ENCODE results near the gene CSK.

Gene CSK

GRCh38 chr15:74784426-74785193, 2.7 kb downstream of the CSK start:
- TF ChIP-seq, protein P1, sequence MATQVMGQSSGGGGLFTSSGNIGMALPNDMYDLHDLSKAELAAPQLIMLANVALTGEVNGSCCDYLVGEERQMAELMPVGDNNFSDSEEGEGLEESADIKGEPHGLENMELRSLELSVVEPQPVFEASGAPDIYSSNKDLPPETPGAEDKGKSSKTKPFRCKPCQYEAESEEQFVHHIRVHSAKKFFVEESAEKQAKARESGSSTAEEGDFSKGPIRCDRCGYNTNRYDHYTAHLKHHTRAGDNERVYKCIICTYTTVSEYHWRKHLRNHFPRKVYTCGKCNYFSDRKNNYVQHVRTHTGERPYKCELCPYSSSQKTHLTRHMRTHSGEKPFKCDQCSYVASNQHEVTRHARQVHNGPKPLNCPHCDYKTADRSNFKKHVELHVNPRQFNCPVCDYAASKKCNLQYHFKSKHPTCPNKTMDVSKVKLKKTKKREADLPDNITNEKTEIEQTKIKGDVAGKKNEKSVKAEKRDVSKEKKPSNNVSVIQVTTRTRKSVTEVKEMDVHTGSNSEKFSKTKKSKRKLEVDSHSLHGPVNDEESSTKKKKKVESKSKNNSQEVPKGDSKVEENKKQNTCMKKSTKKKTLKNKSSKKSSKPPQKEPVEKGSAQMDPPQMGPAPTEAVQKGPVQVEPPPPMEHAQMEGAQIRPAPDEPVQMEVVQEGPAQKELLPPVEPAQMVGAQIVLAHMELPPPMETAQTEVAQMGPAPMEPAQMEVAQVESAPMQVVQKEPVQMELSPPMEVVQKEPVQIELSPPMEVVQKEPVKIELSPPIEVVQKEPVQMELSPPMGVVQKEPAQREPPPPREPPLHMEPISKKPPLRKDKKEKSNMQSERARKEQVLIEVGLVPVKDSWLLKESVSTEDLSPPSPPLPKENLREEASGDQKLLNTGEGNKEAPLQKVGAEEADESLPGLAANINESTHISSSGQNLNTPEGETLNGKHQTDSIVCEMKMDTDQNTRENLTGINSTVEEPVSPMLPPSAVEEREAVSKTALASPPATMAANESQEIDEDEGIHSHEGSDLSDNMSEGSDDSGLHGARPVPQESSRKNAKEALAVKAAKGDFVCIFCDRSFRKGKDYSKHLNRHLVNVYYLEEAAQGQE (IDR thresholded peaks at IDR 0.05; ENCODE audit: insufficient read depth in 1 of 2, low read depth in 2 of 2, low read length in 2 of 2) = no peak
- TF ChIP-seq SIN3A (IDR thresholded peaks at IDR 0.05; ENCODE audit: borderline replicate concordance, insufficient read depth, low read length) (no peak), POLR2AphosphoS5 (IDR thresholded peaks at IDR 0.05; ENCODE audit: low read depth, low read length) (no peak), TAF1 (IDR thresholded peaks at IDR 0.05; ENCODE audit: borderline replicate concordance, insufficient read depth, low read length) (no peak), FOXP2 (optimal IDR thresholded peaks at IDR 0.05; ENCODE audit: borderline replicate concordance, extremely low read depth, extremely low read length, insufficient read depth) (no peak)

DNA sequence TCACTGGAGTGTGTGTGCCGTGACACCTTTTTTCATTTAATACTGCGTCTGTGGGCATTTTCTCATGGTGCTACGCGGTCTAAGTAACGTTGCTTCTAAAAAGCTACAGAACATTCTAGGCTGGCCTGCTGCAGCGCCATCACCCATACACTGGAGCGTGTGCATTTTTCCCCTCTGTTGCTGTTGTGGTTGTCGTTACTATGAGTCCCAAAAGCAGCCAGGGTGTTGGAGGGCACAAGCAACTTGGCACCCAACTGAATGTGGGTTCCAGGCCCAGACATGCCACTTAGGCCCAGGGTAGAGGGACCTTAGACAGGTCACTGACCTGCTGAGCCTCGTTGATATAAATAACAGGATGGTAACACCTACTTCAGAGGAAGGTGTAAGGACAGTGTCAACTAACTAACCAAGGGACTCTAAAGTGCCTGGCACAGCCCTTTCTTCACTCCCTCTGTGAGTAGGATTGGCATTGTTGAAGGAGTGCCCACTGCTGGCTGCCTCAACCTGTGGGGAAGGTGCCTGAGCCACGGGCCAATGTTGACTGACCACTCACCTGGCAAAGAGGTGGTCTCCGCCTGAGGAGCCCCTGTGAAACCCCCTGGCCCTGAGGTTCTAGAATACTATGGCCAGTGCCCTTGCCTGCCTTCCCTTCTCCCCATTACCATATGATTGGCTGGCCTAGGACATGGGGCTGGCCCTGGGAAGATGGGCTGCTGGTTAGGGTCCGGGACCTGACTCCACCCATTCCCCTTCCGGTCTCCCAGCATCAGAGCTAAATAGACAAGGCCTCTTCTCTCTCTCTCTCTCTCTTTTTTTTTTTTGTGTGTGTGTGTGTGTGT, 3.5 kb downstream of the CSK start:
- TF ChIP-seq TAF1 (IDR thresholded peaks at IDR 0.05; ENCODE audit: borderline replicate concordance, insufficient read depth, low read length) = no peak
- TF ChIP-seq, protein P1 (IDR thresholded peaks at IDR 0.05; ENCODE audit: insufficient read depth in 1 of 2, low read depth in 2 of 2, low read length in 2 of 2) = no peak
- TF ChIP-seq SIN3A (IDR thresholded peaks at IDR 0.05; ENCODE audit: borderline replicate concordance, insufficient read depth, low read length) = no peak
- TF ChIP-seq FOXP2 (optimal IDR thresholded peaks at IDR 0.05; ENCODE audit: borderline replicate concordance, extremely low read depth, extremely low read length, insufficient read depth) = no peak
- TF ChIP-seq POLR2AphosphoS5 (IDR thresholded peaks at IDR 0.05; ENCODE audit: low read depth, low read length) = no peak

DNA sequence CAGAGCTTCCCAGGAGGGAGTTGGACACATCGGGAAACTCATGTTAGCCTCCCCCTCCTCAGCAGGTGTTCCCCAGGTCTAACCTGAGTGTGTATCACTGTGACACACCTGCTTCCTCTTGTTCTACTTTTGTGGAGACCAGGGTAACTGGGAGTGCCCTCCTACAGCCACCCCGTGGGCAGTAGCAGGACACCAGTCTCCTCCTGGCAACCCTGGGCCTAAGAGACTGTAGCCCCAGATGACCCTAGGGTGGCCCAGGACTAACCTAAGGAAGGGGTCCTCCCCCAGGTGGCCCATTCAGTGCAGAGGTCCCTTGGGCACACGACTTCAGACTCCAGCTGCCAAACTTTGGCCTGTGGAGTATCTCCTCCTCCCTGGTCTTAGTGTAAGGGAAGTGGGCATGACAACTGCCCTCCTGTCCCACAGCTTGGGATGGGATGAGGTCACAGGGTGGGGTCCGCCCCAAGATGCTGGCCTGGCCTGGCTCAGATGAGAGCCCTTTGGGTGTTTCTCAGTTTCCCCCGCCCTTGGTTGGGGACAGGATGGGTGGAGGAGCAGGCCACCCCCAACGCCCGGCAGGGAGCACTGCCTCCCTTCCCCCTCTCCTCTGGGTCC, 4.8 kb downstream of the CSK start:
- TF ChIP-seq, protein P1 (IDR thresholded peaks at IDR 0.05; ENCODE audit: insufficient read depth in 1 of 2, low read depth in 2 of 2, low read length in 2 of 2) = no peak
- TF ChIP-seq FOXP2 (optimal IDR thresholded peaks at IDR 0.05; ENCODE audit: borderline replicate concordance, extremely low read depth, extremely low read length, insufficient read depth) (no peak), POLR2AphosphoS5 (IDR thresholded peaks at IDR 0.05; ENCODE audit: low read depth, low read length) (no peak), TAF1 (IDR thresholded peaks at IDR 0.05; ENCODE audit: borderline replicate concordance, insufficient read depth, low read length) (no peak), SIN3A (IDR thresholded peaks at IDR 0.05; ENCODE audit: borderline replicate concordance, insufficient read depth, low read length) (no peak)

DNA sequence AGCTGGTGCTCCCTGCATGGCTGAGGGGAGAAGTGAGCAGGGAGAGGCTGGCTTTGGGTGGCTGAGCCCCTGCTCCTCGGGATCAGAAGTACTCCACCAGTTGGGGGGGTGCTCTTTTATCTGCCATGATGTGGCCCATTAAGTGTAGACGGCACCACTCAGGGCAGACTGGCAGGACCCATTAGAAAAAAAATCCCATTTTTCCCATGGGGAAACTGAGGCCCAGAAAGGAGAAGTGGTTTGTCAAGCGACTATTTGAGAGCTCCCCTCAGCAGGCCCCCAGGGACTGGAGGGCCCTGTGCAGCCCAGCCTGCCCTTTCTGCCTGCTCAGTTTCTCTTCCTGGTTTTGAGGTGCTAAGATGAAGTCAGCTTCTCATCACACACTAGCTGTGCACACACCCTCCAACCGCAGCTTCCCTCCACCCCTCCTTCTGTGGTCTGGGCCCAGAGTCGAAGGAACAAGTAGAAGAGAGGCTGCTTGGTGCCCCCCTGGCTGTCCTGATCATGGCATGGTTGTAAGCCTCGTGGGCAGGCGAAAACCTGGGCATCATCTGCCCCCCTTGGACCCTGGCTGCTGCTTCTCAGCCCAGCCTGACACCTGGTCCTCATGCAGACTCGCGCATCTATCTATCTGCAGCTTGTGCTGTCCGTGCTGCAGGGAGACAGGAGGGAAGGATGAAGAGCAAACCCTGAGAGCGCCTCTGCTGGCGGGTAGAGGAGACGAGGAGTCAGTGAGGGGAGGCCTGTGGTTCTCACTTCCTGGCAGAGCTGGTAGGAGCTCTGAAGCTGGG, 5.6 kb downstream of the CSK start:
- TF ChIP-seq FOXP2 (optimal IDR thresholded peaks at IDR 0.05; ENCODE audit: borderline replicate concordance, extremely low read depth, extremely low read length, insufficient read depth) (no peak), SIN3A (IDR thresholded peaks at IDR 0.05; ENCODE audit: borderline replicate concordance, insufficient read depth, low read length) (no peak), TAF1 (IDR thresholded peaks at IDR 0.05; ENCODE audit: borderline replicate concordance, insufficient read depth, low read length) (no peak), POLR2AphosphoS5 (IDR thresholded peaks at IDR 0.05; ENCODE audit: low read depth, low read length) (no peak)
- TF ChIP-seq, protein P1 (IDR thresholded peaks at IDR 0.05; ENCODE audit: insufficient read depth in 1 of 2, low read depth in 2 of 2, low read length in 2 of 2) = no peak

Measured in PFSK-1 (cell line).